ENCODE measurements around the gene PARVG.

GRCh38 chr22:44133161-44133560 is 47.6 kb upstream of the PARVG start:
- TF ChIP-seq CTCF (IDR thresholded peaks at IDR 0.05) (no peak), POLR2A (IDR thresholded peaks at IDR 0.05) (no peak)
